ENCODE results near the gene ERGIC1.
"Not testable (repeated sequence)": the region's sequence is repeated elsewhere in the genome, so short reads cannot be mapped to it uniquely, and the experiment has no call there.

Gene ERGIC1

DNA sequence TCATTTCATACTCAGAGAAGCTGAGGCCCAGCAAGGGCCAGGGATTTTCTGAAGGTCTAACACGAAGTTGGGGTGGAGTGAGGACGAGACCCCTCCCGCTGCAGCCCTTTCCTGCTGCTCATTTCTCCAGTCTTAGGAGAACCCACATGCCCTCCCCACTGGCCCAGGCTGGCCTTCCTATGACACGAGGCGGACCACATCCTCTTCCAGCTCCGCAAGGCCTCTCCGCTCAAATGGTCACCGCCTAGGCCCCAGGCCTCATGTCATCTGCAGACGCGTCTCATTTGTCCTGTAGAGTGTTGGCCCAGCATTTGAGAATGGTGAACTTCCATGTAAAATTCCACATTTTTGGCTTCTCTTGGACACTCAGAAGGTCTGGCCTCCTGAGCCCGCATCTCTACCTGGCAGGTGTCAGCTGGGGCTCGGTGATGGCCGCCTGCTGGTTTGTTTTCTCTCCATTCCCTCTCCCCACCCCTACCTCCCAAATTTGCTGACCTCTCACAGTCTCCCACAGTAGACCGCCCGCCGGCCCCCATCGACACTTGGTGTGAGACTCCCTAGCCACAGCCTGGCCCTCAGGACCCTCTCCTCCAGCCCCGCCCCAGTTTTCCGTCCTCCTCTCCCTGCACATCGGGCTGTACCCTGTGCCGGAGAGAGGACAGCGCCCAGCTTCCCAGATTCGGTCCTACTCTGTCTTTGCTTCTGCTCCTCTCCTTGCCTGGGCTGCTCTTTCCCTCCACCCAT, 51.7 kb downstream of the ERGIC1 start:
- DNase-seq, result no peak

DNA sequence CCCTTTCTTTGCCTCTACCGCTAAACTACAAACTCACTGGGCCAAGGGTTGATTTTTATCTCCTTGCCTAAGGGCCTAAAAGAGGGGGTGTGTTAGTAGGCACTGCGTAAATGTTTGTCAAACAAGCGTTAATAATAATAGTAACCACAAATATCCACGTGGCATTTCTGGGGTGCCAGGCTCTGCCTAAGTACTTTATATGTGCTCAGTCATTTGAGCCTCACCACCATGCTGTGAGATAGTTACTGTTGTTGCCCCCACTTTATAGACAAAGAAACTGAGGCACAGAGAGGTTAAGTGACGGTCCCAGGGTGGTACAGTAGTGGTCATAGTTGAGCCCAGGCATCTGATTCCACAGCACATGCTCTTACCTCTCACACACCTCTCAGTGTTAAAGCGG, 52.4 kb downstream of the ERGIC1 start:
- DNase-seq, result no peak

DNA sequence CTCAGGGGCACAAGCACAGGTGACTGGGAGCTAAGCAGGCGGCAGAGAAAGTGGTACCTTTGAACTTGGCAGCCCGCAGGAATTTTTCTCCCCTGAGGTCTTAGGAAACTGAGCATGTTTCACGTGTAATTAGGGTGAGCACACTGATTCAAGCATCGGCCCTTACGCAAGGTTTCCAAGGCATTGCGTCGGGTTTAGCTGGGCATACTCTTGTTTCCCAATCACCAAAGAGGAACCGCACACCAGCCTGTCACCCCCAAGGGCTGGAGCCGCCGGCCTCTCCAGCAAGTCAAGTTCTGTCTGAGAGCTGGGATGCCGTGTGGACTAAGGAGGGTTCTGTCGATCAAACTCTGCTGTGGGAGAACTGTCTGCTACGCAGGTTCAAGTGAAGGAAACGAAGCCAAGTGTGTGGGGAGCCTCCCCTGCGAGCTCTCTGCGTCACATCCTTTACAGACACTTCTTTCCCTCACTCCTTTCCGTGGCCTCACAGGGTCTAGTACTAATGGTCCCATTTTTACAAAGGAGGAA, 53.0 kb downstream of the ERGIC1 start:
- DNase-seq, result no peak

- no peak for DNase-seq
These were observed 53.6 kb downstream of the ERGIC1 start for GRCh38 chr5:172887692-172888091.

DNA sequence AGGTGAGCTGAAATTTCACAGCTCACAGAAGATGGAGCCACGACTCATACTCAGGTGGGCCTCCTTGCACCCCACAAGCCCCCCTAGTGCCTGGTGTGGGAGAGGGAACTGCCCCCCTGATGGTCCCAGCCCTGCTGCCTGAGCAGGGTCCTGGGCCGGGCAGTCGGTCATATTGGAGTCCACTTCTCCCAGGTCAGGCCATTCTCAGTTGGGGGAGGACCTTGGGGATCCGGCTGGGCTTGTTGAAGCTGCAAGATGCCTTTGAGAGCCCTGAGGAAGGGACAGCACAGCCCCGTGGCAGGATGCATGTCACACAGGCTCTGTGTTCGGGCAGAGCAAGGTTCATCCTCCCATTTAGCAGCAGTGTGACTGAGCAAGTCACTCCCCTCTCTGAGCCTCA, 56.6 kb downstream of the ERGIC1 start:
- no peak for DNase-seq

- no peak for DNase-seq
These were observed 57.8 kb downstream of the ERGIC1 start for GRCh38 chr5:172891716-172892421.

- no peak for DNase-seq
These were observed 58.7 kb downstream of the ERGIC1 start for GRCh38 chr5:172892713-172893112.

DNA sequence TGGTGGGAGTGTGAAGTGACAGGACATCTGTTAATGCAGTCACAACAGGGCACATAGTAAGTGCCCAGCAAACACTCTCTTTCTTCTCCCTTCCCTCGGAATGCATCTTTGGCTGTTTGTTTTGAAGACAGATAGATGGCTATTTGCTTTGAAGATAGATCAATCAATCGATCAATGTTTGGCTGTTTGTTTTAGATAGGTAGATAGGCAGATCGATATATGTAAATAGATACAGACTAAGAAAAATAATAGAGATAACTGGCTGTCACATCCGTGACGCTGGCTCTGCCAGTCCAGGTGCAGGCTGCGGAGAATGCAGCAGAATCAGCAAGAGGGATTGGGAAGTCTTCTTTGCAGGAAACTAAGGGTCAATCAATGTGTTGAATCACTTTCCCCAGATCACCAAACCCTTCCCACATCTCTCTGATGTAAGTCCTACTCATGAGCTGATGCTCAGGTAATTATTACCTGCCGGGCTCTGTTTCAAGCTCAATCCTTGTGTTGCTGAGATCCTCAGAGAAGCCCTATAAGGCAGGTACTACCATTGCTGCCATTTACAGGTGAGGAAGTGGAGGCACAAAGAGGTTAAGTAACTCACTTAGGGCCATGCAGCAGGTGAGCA, 60.8 kb downstream of the ERGIC1 start:
- no peak for DNase-seq

- DNase-seq, result no peak
These were observed 61.5 kb downstream of the ERGIC1 start for GRCh38 chr5:172895549-172895948.

DNA sequence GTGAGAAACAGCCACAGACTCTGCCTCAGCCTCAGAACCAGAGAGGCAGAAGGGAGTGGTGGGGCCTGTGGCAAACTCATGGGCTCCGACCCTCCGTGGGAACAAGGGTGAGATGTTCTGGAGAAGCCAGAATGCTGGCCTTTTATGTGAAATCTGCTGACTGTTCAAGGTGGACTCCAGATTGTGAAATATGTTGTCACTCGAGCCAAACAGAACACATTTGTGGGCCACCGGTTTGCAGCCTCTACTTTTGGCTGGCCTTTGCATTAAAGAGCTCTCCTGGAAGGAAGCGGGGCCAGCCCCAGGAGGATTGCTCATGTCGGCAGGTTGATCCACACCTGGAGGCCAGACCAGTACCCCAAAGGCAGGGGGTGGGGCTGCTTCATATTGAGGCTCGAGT, 62.4 kb downstream of the ERGIC1 start:
- DNase-seq, result no peak

DNA sequence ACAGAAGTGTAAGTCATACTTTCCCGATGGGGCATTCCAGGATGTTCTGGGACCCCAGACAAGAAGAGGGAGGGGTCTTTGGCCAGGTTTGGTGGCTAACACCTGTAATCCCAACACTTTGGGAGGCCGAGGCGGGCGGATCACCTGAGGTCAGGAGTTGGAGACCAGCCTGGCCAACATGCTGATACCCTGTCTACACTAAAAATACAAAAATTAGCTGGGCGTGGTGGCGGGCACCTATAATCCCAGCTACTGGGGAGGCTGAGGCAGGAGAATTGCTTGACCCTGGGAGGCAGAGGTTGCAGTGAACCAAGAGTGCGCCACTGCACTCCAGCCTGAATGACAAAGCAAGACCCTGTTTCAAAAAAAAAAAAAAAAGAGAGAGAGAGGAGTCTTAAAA, 63.0 kb downstream of the ERGIC1 start:
- not testable (repeated sequence) for DNase-seq

- no peak for DNase-seq
These were observed 63.6 kb downstream of the ERGIC1 start for GRCh38 chr5:172897481-172898217.

DNA sequence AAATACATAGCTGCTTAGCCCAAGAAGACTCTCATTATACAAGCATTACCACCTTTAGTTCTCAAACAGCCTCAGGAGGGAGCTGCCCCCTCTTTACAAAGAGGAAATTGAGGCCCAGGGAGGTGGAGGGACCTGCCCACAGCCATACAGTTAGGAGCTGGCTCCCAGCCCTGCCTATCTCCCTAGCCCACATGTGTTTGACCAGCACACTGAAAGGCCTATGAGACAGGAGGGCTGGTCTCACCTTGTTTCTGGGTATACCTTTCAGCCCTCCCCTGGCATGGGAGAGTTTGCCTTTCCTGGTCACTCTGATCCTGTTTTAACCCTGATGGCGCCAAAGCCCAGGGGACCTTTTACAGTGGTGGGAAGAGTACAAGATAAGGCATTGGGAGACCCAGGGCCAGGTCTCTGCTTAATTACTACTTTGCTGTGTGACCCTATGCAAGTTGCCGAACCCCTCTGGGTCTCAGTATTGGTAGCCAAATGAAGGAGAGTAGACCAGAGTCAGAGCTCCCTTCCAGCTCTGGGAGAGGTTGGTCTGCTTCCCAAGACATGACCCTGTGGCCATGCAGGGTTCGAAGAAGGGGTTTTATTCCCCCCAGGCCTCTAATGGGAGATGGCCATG, 64.3 kb downstream of the ERGIC1 start:
- no peak for DNase-seq

DNA sequence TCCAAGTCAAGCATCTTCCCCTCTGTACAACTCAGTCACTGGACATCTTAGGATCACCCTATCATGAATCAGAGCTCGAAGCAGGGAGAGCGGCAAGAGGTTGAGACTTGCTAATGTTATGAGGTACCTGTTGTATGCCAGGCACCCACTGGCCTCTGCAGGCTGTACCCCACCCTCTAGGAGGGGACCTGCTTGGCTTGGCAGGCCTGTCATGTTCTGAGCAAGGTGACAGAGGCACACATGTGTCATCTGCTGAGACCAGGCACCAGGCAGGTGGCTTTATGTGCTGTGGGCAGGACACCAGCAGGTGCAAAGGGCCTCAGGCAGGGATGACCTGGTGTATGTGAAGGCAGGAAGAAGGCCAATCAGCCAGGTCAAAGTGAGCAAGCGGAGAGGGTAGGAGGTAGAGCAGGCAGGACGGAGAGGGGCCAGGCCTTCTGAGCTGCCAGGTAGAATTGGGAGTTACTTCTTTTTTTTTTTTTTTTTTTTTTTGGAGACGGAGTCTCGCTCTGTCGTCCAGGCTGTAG, 64.9 kb downstream of the ERGIC1 start:
- DNase-seq, result no peak

GRCh38 chr5:172899436-172899835, 65.4 kb downstream of the ERGIC1 start:
- no peak for DNase-seq

DNA sequence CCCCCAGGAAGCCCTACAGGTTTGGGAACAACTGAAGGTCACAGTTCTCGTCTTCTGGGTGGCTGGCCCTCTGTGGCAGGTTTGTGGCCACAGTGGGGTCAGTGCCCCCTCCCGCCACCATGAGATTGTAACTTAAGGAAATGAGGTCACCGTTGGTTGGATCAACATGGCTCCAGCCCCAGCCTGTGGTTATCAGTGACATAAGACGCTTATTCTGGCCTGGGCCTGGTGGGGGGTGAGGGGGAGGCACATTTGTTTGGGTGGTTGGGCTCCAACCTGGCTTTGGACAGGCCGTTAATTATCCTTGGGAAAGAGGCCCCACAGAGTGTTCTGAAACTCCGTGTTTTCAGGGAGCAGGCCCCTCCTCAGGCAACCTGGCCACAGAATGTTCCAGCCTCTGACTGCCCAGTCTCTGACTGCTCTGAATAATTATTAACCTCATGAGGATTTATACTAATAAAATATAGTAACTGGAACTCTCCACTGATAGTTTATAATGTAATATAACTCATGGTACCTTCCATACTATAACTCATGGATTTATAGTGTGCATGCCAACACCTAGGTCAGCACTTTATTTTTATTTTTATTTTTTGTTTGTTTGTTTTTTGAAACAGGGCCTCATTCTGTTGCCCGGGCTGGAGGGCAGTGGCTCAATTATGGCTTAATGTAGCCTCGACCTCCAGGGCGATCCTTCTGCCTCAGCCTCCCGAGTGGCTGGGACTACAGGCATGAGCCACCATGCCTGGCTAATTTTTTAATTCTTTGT, 67.1 kb downstream of the ERGIC1 start:
- no peak for DNase-seq

DNA sequence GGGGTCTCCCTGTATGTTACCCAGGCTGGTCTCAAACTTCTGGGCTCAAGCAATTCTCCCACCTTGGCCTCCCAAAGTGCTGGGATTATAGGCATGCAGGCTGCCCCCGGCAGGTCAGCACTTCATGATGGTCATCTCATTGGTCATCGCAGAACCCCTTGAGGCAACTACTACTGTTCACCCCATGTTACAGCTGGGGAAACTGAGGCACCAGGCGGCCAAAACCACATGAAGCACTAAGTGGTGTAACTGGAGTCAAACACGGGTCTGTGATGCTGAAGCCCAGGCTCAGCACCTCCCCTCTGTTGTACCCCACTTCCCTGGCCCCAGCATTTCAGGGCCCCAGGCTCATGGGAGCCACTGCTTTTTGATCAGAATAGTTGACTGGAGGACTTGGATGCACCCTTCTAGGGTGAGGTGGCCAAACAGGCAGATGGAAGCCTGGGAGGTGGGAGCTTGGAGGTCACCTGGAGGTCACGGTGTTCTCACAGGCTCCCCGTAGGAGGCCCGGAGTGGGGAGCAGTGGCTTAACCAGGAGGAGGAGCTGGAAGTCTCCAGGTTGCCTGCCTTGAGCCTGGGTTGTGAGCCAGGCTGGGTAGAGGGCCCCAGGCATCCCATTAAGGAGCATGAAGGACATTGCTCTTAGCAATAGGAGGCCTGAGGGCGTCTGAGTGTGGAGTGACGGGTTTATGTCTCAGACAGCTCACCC, 67.9 kb downstream of the ERGIC1 start:
- DNase-seq, result no peak

DNA sequence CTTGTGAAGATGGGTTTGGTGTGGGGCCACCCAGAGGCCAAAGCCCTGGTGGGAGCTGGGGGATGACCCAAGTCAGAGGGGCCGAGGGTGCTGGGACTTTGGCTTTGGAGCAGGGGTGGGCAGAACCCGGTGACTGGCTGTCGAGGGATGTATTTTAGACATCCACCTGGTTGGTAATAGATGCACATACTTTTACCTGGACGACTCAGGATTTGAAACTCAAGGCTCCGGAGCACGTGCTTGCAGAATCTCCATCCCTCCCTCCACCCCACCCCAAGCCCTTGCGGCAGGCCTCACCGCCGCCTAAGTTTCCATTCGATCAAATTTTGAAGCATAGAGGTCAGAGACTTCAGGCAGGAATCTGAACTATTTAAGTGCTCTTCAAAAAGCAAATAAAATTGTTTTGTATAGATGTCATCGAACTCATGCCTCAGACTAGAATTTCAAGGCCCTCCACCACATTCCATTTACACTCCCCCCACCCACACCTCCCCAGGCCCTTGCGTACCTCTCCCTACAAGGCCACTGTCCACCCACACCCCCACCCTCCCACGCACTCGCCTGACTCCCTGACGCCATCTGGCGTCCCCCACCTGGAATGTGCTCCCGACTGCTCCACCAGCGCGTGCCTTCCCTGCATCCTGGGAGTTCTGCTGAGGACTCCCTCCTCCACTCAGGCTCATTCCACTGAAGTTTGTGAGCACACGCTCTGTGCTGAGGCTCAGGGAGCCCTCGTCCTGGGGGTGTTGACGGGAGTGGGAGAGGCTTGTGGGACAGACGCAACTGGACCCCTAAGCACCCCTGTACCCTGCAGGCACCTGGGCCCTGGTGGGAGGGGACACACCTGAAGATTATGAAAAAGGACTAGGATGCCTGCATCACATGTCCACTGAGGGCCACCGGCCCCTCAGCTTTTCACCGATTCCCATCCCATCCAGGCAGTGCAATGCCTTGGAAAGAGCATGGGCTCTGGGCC, 68.7 kb downstream of the ERGIC1 start:
- no peak for DNase-seq

DNA sequence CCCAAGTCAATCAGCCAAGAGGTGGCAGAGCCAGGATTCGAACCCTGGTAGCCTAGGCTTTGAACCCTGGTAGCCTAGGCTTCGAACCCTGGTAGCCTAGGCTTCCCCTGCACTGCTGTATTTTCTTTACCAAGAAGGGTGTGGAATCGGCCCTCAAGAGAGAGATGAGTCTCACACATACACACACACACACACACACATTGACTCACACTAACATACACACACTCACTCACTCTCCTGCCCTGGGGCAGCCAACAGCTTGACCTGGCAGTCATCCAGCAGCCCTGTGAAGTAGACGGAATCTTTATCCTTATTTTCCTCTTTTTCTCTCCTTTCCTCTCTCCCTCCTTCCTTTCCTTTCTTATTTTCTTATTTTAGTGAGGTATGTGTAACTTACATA, 69.7 kb downstream of the ERGIC1 start:
- peak; percentile 43 for DNase-seq

- DNase-seq, result no peak
These were observed 70.2 kb downstream of the ERGIC1 start for GRCh38 chr5:172904312-172904642.

Data from NCI-H2029 treated with DMSO at 0.1 percent for 48 hours (cell line).